ENCODE measurements around the gene AAK1. TPM values are rescaled to one million over a fixed set of nuclear protein-coding genes. Genes with fewer than 3 reads are reported as not detected.
"Not testable (repeated sequence)": the region's sequence is repeated elsewhere in the genome, so short reads cannot be mapped to it uniquely, and the experiment has no call there.

AAK1 gene
- total and polyA plus RNA-seq, 3 experiments from 2014 or later = 71.7 to 114 (median 74.0) TPM

DNA sequence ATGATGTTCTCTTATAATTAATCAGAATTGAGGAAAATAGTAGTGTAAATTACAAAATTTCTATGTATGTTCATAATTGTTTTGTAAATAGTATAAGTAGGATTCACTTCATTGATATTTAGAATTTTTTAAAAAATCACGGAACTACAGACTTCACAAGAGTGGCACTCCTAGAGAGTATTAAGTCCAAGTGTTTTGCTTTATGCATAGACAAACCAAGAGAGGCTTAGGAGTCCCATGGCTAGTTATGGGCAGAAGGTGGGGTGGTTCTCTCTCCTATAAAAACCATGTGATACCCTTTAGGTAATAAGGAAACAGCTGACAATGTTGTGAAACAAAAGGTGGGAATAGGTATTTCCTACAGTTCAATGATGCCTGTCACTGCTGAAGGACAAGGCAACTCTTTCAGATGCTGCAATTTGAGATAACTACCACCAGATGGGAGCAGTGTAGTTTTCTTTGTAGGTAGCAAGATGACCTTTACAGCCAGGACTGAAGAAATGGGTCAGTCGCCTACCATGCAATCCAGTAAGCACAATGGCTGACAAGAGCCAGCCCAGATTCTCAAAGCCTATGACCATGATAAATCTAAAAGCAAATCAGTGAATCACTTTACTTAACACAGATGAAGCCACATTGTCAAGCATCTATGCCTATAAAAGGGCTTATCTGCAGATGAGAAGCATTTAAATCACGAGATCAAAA is 83.9 kb downstream of the AAK1 start:
- no peaks in the 10 kb centered on the region for H3K27me3 ChIP-seq (ENCODE audit: insufficient read depth, low read length, poor library complexity, severe bottlenecking)
- no peak for DNase-seq
- H3K27ac ChIP-seq (ENCODE audit: low read depth, low read length) = no peak overlapping the region
- peak overlapping the region; percentile 22 to 91 (median 66) for H3K27ac Mint-ChIP-seq
- H3K27me3 Mint-ChIP-seq = no peaks in the 10 kb centered on the region
- H3K9me3 Mint-ChIP-seq = no peaks in the 10 kb centered on the region
- peaks cover 66% of the 10 kb centered on the region for H3K4me1 ChIP-seq (ENCODE audit: insufficient read depth, low read length)
- peaks cover 0 to 36% (median 6%) of the 10 kb centered on the region in 3 donors for H3K36me3 Mint-ChIP-seq
- H3K9me3 ChIP-seq (ENCODE audit: low read length) = no peaks in the 10 kb centered on the region
- no peaks in the 10 kb centered on the region for H3K36me3 ChIP-seq (ENCODE audit: insufficient read depth, low read length)
- peak overlapping the region in 2 of 7 donors; percentile 16 to 35 for H3K4me3 Mint-ChIP-seq
- H3K4me3 ChIP-seq (ENCODE audit: low read length) = no peak overlapping the region
- ChIA-PET POLR2A (no interaction called here), CTCF (interaction anchor here (1.4 to 2.8 kb wide), 4 partner anchors 10 to 257 kb away, joined by 3 to 10 read pairs (median 6); no protein-coding TSS in a partner anchor)
- H3K4me1 Mint-ChIP-seq = peaks cover 72 to 87% (median 86%) of the 10 kb centered on the region in 3 donors

DNA sequence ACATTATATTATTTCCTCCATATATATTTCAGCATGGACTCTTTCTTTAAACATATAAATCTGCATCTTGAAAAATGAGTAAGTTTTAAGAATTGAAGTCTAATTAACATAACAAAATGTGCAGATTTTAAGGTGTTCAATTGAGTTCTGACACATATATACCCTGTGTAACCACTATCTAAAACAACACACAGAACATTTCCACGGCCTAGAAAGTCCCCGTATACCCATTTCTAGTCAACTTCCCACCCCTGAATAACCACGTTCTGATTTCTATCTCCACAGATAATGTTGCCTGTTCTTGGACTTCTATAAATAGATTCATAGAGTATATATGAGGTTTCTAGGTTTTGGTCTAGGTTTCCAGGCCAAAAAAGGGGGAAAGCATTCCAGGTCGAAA is 87.5 kb downstream of the AAK1 start:
- Mint-ChIP-seq H3K27ac (peak overlapping the region in 7 of 8 donors; percentile 9 to 71 (median 40)), H3K9me3 (no peaks in the 10 kb centered on the region), H3K27me3 (no peaks in the 10 kb centered on the region), H3K4me1 (peaks cover 66 to 87% (median 85%) of the 10 kb centered on the region in 3 donors), H3K4me3 (peak overlapping the region in 2 of 7 donors; percentile 1 to 4), H3K36me3 (peaks cover 0 to 50% (median 9%) of the 10 kb centered on the region in 3 donors)
- POLR2A ChIA-PET = no interaction called here
- Histone ChIP-seq H3K27me3 (ENCODE audit: insufficient read depth, low read length, poor library complexity, severe bottlenecking) (no peaks in the 10 kb centered on the region), H3K36me3 (ENCODE audit: insufficient read depth, low read length) (no peaks in the 10 kb centered on the region), H3K9me3 (ENCODE audit: low read length) (no peaks in the 10 kb centered on the region), H3K4me1 (ENCODE audit: insufficient read depth, low read length) (peaks cover 49% of the 10 kb centered on the region), H3K4me3 (ENCODE audit: low read length) (no peak overlapping the region), H3K27ac (ENCODE audit: low read depth, low read length) (no peak overlapping the region)
- CTCF ChIA-PET = interaction anchor here (1.4 kb wide), 1 partner anchor 262 kb away, joined by 3 read pairs; no protein-coding TSS in a partner anchor
- no peak for DNase-seq

- DNase-seq = no peak
- Mint-ChIP-seq H3K27me3 (no peaks in the 10 kb centered on the region), H3K36me3 (peaks cover 0 to 53% (median 11%) of the 10 kb centered on the region in 3 donors), H3K4me1 (peaks cover 59 to 83% (median 81%) of the 10 kb centered on the region in 3 donors), H3K4me3 (peak overlapping the region in 3 of 7 donors; percentile 1 to 29 (median 3)), H3K27ac (peak overlapping the region in 7 of 8 donors; percentile 3 to 81 (median 26)), H3K9me3 (no peaks in the 10 kb centered on the region)
- peaks cover 40% of the 10 kb centered on the region for H3K4me1 ChIP-seq (ENCODE audit: insufficient read depth, low read length)
- ChIA-PET POLR2A (no interaction called here), CTCF (interaction anchor here (6.5 kb wide), 1 partner anchor 11 kb away, joined by 29 read pairs; no protein-coding TSS in a partner anchor)
- no peaks in the 10 kb centered on the region for H3K36me3 ChIP-seq (ENCODE audit: insufficient read depth, low read length)
- no peaks in the 10 kb centered on the region for H3K9me3 ChIP-seq (ENCODE audit: low read length)
- no peaks in the 10 kb centered on the region for H3K27me3 ChIP-seq (ENCODE audit: insufficient read depth, low read length, poor library complexity, severe bottlenecking)
- H3K27ac ChIP-seq (ENCODE audit: low read depth, low read length) = no peak overlapping the region
- no peak overlapping the region for H3K4me3 ChIP-seq (ENCODE audit: low read length)
These were observed 88.6 kb downstream of the AAK1 start for GRCh38 chr2:69554981-69555380.

- peaks cover 58 to 83% (median 81%) of the 10 kb centered on the region in 3 donors for H3K4me1 Mint-ChIP-seq
- H3K27ac Mint-ChIP-seq = peak overlapping the region in 5 of 8 donors; percentile 12 to 81 (median 47)
- Histone ChIP-seq H3K27ac (ENCODE audit: low read depth, low read length) (no peak overlapping the region), H3K4me3 (ENCODE audit: low read length) (no peak overlapping the region), H3K9me3 (ENCODE audit: low read length) (no peaks in the 10 kb centered on the region), H3K4me1 (ENCODE audit: insufficient read depth, low read length) (peaks cover 40% of the 10 kb centered on the region), H3K27me3 (ENCODE audit: insufficient read depth, low read length, poor library complexity, severe bottlenecking) (no peaks in the 10 kb centered on the region), H3K36me3 (ENCODE audit: insufficient read depth, low read length) (no peaks in the 10 kb centered on the region)
- H3K27me3 Mint-ChIP-seq = no peaks in the 10 kb centered on the region
- peak overlapping the region in 2 of 7 donors; percentile 3 to 29 for H3K4me3 Mint-ChIP-seq
- H3K36me3 Mint-ChIP-seq = peaks cover 0 to 55% (median 12%) of the 10 kb centered on the region in 3 donors
- ChIA-PET POLR2A (no interaction called here), CTCF (interaction anchor here (6.5 kb wide), 1 partner anchor 11 kb away, joined by 29 read pairs; no protein-coding TSS in a partner anchor)
- no peaks in the 10 kb centered on the region for H3K9me3 Mint-ChIP-seq
- DNase-seq = no peak
These were observed 89.0 kb downstream of the AAK1 start for GRCh38 chr2:69554568-69554967.

- ChIA-PET CTCF (interaction anchor here (6.5 kb wide), 1 partner anchor 12 kb away, joined by 29 read pairs; no protein-coding TSS in a partner anchor), POLR2A (no interaction called here)
- H3K27ac Mint-ChIP-seq = no peak overlapping the region
These were observed 89.5 kb downstream of the AAK1 start for GRCh38 chr2:69553991-69554390.

GRCh38 chr2:69550511-69550910 is 93.0 kb downstream of the AAK1 start:
- H3K4me3 ChIP-seq (ENCODE audit: low read length); H3K27me3 Mint-ChIP-seq; POLR2A ChIA-PET; H3K27me3 ChIP-seq (ENCODE audit: insufficient read depth, low read length, poor library complexity, severe bottlenecking); H3K27ac ChIP-seq (ENCODE audit: low read depth, low read length); H3K36me3 ChIP-seq (ENCODE audit: insufficient read depth, low read length); H3K9me3 ChIP-seq (ENCODE audit: low read length); DNase-seq; H3K9me3 Mint-ChIP-seq; H3K4me3 Mint-ChIP-seq: not testable (repeated sequence)
- H3K27ac Mint-ChIP-seq = peak overlapping the region in 1 of 8 donors; percentile 3
- CTCF ChIA-PET = interaction anchor here (6.5 kb wide), 1 partner anchor 15 kb away, joined by 29 read pairs; no protein-coding TSS in a partner anchor
- H3K36me3 Mint-ChIP-seq = peaks cover 0 to 69% (median 17%) of the 10 kb centered on the region in 3 donors
- H3K4me1 ChIP-seq (ENCODE audit: insufficient read depth, low read length) = peaks cover 18% of the 10 kb centered on the region
- H3K4me1 Mint-ChIP-seq = peaks cover 56 to 88% (median 84%) of the 10 kb centered on the region in 3 donors

More at GRCh38 chr2:69553991-69554390, 89.5 kb downstream of the AAK1 start:
- peaks cover 55 to 84% (median 82%) of the 10 kb centered on the region in 3 donors for H3K4me1 Mint-ChIP-seq
- DNase-seq = no peak
- H3K4me1 ChIP-seq (ENCODE audit: insufficient read depth, low read length) = peaks cover 40% of the 10 kb centered on the region
- no peaks in the 10 kb centered on the region for H3K27me3 Mint-ChIP-seq
- H3K9me3 ChIP-seq (ENCODE audit: low read length) = no peaks in the 10 kb centered on the region
- no peaks in the 10 kb centered on the region for H3K27me3 ChIP-seq (ENCODE audit: insufficient read depth, low read length, poor library complexity, severe bottlenecking)
- no peaks in the 10 kb centered on the region for H3K9me3 Mint-ChIP-seq
- no peak overlapping the region for H3K27ac ChIP-seq (ENCODE audit: low read depth, low read length)
- H3K36me3 ChIP-seq (ENCODE audit: insufficient read depth, low read length) = no peaks in the 10 kb centered on the region
- peaks cover 0 to 58% (median 13%) of the 10 kb centered on the region in 3 donors for H3K36me3 Mint-ChIP-seq
- no peak overlapping the region for H3K4me3 ChIP-seq (ENCODE audit: low read length)
- no peak overlapping the region for H3K4me3 Mint-ChIP-seq

GRCh38 chr2:69549421-69549820 is 94.1 kb downstream of the AAK1 start:
- peaks cover 8% of the 10 kb centered on the region for H3K4me1 ChIP-seq (ENCODE audit: insufficient read depth, low read length)
- Mint-ChIP-seq H3K9me3 (peaks cover 0 to 3% (median 0%) of the 10 kb centered on the region in 5 donors), H3K4me3 (no peak overlapping the region), H3K4me1 (peaks cover 53 to 86% (median 82%) of the 10 kb centered on the region in 3 donors), H3K36me3 (peaks cover 0 to 68% (median 19%) of the 10 kb centered on the region in 3 donors), H3K27ac (peak overlapping the region in 2 of 8 donors; percentile 6 to 65), H3K27me3 (no peaks in the 10 kb centered on the region)
- no peak for DNase-seq
- ChIA-PET POLR2A (no interaction called here), CTCF (interaction anchor here (6.5 kb wide), 1 partner anchor 16 kb away, joined by 29 read pairs; no protein-coding TSS in a partner anchor)
- H3K9me3 ChIP-seq (ENCODE audit: low read length) = no peaks in the 10 kb centered on the region
- peaks cover 4% of the 10 kb centered on the region for H3K36me3 ChIP-seq (ENCODE audit: insufficient read depth, low read length)
- H3K4me3 ChIP-seq (ENCODE audit: low read length) = no peak overlapping the region
- no peaks in the 10 kb centered on the region for H3K27me3 ChIP-seq (ENCODE audit: insufficient read depth, low read length, poor library complexity, severe bottlenecking)
- H3K27ac ChIP-seq (ENCODE audit: low read depth, low read length) = no peak overlapping the region
